Activated CD8-positive, alpha-beta memory T cell treated with anti-CD3 and anti-CD28 coated beads for 48 hours (primary cell): ENCODE data around the gene PTPRU.

Experiments used
- DNase-seq, 3 experiments: peaks; one replicate each; pipeline ENCODE4 v3.0.0-alpha.2; 2020; ENCODE audit warnings: low read depth in 2 of 3, low spot score in 2 of 3

PTPRU gene

DNA sequence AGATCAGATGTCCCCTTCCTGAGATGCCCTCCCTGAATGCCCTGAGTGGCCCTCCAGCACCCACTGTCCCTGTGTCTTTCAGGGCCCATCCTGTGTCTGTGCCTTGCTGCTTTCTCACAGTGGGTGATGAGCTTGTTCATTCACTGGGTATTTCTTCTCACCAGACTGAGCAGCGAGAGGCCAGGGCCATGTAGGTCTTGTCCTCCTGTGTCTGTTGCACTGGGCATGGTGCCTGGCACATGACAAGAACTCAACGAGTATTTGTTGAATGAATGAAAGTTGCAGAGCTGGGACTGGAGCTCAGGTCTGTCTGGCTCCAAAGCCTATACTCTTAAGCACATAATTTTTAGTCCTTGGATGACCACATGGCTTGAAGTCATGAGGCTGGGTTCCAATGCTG lies 93.8 kb downstream of the PTPRU start:
- no peak for DNase-seq

DNA sequence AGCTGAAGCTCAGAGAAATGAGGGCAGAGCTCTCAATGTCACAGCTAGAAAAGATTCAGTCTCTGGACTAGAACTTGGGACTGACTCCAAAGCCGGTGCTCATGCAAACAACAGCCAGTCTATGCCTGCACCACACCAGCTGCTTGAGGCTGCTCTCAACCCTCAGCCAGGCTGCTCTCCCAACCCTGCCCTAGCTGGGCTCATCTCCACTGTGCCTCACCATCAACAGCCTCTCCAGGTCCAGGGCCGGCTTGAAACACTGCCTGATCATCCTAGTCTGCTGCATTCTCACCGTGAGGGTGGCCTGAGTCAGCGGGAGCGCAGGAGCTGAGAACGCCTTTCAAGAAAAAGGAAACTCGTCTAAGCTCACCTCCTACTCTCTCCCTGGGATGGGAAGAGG lies 94.5 kb downstream of the PTPRU start:
- no peak for DNase-seq

DNA sequence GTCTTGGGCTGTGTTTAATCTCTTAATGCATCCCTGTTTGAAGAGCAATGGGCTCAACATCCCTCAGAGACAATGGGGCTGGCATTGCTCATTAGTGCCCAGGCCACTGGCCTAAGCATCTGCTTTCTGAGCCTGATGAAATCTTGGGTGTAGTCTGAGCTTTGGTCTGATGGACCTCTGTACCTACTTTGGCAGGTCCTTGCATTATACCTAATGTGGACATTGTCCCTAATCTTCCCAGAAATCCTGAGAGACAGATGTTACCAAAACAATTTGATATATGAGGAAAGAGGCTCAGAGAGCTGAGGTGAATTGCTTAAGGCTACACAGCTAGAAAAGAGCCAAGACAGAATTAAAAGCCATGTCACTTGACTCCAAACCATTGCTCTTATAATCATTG lies 95.0 kb downstream of the PTPRU start:
- no peak for DNase-seq

DNA sequence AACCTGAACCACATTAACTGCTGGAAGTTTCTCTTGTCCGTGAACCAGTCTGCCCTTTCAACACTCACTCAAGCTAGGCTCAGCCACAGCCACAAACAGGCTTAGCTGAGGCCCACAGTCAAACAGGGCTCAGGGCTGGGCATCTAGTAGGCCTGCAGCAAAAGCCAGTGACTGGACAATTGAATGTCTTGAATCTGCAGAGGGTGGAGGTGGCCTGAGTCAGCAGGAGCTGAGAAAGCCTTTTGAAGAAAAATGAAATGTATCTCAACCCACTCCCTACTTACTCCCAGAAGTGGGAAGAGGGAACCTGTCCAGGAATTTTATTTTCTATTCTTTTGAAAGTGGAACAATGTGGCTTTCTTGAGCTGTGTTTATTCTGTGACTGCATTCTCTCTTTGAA lies 95.4 kb downstream of the PTPRU start:
- DNase-seq = no peak

DNA sequence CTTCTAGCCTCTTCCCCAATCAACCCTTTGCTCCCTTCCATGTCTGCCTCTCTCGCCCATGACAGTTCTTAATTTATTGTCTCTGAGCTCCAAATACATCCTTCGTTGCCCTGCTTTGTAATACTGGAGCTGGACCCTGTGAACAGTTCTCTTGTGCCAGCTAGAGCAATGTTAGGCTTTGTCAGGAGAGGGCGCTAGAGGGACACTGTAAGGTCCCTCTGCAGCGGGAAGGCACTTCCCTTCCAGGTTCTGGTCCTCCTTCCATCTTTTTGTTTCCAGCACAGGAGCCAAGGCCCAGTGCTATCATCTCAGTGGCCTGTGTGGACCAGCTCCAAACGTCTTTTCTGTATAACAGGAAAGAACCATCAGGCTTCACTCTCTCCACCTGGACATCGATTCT lies 95.9 kb downstream of the PTPRU start:
- peak in 1 of 3 experiments; percentile 6 for DNase-seq

DNA sequence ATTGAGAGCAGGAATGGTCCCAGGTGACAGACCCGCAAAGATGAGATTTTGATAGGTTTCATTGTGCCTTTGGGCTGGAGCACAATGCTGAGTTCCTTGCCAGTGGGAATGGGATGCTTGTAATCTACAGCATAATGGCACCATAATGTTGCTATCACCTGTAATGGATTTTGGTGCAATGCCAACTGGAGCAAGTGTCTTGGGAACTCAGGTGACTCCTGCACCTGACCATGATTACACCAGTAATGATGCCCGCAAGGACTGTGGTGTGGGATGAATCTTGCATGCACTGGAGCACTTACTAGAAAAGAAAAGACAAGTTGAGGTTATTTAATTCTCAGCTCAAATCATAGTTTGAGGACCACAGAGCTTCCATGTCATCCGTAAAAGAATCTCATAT lies 96.7 kb downstream of the PTPRU start:
- DNase-seq = no peak

DNA sequence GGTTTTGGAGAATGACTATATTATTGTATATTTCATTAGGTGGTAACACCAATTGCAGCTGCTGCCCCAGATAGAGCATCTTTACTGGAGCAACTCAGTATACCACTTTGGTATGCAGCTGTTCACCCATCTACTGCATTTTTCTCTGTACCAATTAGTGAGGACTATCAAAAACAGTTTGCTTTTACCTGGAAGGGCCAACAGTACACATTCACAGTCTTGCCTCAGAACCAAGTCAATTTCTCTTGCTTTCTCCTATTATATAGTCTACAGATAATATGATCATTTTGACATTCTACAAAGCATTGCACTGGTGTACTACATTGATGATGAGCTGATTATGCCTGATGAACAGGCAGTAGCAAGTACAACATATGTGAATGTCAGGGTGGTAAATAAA lies 99.3 kb downstream of the PTPRU start:
- DNase-seq = no peak

DNA sequence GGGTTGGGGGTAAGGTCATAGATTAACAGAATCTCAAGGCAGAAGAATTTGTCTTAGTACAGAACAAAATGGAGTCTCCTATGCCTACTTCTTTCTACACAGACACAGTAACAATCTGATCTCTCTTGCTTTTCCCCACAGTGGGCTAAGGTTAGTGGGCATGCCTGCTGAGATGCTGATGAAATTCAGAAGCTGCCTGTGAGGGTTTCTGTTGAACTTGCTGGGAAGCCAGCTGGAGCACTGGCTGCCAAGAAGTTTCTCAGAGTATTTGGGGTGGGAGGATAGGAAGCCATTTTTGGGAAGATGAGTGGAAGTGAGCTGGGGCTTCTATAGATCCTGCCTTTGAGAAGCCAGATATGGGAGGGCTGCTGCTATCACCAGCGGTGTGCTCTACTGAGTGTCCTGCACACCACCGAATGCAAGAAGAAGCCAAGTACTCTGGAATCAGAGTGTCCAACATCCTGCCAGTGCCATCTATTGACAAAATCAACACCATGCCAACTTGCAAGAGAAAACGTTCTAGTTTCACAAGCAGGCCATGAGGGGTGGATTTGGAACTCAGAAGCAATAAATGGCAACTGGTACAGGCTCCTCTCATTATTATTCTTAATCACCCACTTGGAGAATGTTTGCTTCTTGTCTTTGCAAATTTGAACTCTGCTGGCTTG lies 102.7 kb downstream of the PTPRU start:
- DNase-seq = no peak

DNA sequence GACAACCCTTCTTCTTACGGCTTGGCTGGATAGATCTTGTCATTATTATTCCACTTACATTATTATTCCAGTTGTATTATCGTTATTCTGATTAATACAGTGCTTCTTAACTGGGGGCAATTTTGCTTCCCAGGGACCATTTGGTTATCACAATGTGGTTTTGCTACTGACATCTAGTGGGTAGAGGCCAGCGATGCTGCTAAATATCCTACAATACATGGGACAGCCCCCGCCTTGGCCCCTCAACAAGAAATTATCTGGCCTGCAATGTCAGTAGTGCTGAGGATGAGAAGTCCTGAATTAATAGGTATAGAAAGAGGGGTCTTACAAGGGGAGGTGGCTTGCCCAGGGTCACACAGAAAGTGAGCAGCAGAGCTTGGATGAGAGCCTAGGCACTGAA lies 105.6 kb downstream of the PTPRU start:
- DNase-seq = no peak

DNA sequence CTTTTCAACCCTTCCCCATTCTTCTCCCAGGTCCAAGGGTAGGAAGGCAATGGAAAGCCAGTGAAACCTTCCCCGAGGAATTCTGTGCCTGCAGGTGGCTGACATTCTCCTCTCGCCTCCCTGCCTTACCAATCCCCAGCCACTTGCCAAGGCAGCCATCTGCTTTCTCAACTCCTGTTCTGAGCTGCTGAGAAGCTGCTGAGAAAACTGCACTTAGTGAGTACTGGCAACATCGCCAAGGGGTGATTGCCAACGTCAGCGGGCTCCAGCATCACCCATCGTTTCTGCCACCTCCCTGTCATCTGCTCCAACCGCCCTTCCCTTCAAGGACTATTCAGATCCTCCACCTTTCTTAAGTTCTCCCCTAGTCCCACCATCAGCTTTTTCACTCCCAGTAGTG lies 106.0 kb downstream of the PTPRU start:
- no peak for DNase-seq

DNA sequence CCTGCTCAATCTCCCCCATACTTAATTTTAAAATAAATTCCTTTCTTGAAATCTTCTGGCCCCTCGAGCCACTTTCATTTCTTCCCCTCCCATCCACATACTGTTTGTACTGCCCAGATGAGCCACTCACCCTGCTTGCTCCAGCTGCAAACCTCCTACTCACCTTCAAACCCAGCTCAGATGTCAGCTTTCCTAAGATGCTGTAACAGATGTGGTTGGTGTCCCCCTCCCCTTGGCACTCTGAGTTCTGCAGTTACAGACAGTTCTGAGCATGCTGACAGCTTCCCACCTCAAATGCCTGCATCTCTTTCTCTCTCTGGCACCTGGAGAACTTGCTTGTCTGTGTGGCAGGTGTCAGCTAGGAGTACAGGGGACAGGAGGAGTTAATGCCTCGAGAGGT lies 106.7 kb downstream of the PTPRU start:
- no peak for DNase-seq

DNA sequence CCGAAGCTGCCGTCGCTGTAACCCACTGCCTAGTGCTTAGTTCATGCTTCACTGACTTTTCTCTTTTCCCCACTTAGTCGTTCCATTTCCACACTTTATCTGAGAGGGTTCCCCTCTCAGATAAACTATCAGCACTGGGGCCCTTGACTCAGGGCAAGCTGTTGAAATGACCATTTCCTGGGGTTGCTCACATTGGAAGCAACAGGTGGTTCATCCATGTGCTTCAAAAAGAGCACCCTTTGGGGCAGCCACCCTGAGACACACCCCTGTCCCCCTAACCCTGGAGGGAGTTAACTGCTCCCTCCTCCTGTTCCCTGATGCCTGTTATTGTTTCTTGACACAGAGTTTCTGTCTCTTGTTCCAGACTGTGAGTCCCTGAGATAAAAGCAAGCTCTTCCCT lies 107.2 kb downstream of the PTPRU start:
- DNase-seq = no peak

DNA sequence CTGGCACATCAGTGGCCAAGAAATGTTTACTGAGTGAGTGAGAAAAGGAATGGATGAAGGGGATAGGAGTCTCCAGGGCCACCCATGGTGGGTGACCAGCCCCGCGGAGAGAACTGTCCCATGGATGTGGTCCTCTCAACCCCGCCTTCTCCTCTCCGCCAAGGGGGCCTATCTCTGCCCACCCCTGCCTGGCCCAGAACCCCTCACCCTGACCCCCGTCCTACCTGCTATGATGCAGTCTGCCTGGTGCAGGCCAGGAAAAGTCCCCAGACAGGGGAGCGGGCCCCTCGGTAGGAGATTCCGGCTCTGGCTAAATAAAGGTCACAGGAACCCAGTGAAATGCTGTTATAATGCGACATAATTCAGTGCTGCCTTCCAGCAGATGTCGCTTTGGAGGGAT lies 107.6 kb downstream of the PTPRU start:
- DNase-seq = no peak

DNA sequence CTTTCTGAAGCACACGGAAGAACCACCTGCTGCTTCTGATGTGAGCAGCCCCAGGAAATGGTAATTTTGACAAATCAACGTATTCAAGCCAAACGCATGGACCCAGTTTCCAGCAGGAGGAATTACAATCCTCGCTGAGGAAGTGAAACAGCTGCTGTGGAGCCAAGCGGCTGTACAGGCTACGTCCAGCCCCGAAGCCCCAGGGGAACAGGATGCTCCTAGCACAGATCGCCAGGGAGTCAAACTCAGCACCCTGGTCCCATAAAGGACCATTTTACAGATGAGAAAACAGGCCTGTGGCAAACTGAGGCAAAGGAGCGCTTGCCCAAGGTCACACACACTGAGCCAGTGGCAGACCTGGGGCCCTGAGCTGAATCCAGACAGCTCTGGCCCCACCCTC lies 108.0 kb downstream of the PTPRU start:
- DNase-seq = no peak

DNA sequence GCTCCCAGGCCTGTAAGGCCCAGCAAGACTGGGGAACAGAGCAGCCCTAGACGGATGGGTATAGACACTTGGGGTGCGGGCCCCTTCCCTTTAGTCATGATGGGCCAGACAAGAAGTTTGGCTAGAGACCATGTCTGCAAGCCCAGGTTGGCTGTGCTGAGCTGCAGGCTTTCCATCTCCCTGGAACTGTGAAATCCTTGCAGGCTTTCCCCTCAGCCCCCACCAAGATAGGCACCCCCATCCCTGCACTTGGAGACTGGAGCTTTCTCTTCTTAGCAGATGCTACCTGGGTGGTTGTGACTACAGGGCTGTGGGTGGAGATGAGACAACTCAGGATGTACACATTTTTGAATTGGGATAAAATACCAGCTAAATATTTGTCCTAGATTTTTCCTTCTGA lies 110.3 kb downstream of the PTPRU start:
- DNase-seq = no peak

DNA sequence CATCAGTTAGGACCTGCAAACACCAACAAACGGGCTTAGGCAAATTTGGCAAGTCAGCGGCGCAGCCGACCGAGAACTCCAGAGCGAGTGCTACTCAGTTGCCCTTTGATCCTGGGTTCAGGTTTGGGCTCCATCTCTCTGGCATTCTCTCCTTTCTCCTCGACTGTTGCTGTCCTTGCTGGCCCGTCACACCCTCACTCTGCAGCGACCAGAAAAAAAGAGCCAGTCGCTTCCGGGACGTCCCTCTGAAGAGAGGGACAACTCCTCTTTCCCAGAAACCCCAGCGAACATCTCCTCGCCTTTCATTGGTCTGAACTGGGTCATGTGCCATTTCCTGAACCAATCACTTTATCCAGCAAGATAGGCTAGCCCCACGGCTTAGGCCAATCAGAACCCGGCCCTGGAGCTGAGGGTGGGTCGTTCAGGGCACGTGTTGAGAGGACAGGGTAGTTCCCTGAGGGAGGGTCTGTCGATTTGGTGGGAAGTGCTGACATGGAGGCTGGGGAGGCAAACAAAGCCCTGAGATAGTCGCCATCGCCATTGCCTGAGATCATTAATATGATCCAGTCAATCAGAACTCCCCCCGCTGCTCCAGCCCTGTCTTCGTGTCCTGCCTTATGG lies 113.7 kb downstream of the PTPRU start:
- DNase-seq = no peak

DNA sequence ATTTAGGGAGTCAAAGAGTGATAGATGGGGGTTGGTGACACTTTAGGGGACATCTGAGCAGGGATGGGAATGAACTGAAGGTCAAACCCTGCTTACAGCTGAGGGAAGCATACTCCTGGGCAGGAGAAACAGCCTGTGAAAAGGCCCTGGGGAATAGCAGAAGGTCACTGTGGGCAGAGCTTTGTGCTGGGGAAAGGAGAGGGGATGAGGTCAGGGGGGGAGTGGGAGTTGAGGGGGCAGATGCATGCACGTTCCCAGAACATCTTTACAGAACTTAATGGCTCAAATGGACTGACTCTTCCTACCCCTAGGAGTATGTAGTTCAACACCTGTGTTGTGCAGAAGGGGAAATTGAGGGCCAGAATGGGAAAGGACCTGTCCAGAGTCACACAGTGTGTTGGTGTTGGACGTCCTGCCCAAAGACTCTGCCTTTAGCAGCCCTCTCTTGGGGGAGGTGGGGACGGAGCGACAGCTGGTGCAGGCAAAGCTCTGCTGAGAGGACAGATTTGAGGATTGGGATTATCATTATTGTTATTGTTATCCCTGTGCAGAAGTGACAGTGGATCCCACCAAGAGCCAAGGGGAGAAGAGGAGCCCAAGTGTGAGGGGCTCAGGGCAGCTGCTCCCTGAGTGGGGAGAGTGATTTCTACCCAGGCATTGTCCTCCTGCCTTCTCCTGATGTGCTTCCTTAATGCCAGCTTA lies 116.5 kb downstream of the PTPRU start:
- no peak for DNase-seq

DNA sequence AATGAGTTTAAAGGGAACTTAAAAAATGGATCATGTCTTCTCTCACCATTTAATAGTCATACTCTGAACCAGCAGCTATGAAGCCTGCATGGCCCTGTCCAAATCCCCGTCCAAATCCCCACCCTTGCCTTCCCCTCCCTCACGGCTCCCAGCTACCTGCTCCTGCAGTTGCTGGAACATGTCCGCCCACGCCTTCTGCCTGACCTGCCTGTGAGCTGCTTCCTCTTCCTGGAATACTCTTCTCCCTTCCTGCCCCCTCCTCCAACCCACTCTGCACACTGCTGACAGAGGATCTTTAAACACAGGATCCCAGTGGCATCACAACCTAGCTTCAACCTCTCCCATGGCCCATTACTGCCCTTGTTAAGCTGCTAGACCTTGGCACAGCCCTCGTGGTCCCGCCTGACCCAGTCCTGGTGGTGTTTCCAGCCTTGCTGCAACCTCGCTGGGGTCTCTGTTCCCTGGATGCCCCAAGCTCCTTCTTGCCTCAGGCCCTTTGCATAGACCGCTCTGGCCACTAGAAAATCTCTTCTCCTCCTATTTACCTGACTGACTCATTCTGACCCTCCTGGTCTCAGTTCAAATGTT lies 118.3 kb downstream of the PTPRU start:
- no peak for DNase-seq

DNA sequence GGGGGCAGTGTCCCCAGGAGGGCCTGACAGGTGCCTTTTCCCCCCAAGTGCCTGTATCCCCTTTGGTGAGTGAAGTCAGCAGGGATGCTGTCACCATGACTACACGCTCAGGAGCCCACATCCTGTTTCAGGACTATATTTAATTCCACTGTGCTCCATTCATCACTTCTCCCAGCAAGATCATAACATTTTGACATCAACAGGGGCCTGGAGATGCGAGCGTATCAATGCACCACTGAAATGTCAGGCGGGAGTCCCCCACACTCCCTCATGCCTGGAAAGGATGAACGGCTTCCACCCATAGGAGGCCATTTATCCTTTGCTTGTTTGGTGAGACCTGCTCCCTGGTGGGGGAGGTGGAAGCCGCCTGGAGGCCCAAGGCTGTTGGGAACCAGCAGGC lies 119.1 kb downstream of the PTPRU start:
- DNase-seq = no peak

DNA sequence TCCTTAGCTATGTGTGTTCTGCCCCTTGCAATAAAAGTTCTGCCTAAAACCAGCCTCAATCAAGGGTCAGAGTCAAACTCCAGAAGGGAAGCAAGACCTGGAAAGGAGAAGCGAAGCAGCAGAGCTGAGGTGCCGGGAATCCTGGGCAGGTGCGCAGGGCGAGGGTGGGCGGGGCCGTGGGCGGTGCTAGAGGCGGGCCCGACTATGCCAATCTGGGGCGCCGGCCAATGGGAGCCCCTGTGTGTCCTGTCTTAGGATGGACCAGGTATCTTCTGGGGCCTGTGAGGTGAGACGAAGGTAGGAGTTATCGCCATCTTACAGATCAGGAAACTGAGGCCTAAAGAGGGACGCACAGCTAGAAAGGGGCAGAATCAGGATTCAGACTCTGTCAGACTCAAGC lies 120.3 kb downstream of the PTPRU start:
- DNase-seq = no peak

DNA sequence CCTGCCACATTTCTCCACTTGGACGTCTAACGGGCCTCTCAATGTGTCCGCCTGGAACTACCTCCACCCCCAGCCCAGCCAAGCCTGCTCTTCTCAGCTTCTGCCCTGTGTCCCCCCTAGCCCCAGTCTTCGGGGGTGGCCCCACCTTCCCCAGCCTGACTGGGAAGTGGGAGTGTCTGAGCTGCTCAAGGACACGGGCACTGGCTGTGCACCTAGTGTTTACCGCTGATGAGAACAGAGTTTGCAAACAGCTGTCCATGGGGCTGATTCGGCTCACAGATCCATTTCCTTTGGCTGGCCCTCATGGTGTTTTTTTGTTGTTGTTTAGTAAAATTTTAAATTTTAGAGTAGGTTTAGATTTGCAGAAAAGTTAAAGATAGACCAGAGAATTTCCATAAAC lies 121.1 kb downstream of the PTPRU start:
- DNase-seq = no peak

DNA sequence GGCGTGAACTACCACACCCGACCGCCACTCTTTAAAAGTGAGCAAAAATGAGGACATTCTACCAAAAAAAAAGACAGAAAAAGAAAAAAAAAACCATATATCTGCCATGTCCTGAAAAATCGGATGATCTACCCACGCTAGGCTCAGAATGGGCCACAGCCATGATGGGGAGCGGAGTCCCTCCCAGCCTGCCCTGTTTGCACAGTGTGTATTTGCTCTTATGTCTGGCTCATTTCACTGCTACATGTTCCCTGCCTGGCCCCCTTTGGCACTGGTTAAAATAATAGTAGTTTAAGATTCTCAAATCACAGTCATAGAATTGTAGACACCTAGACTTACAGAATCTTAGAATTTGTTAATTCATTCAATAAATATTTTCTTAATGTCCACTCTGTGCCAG lies 121.9 kb downstream of the PTPRU start:
- no peak for DNase-seq
